Measurements from ENCODE around the gene LRP10.
A peak's percentile ranks its signal among the peaks of the same experiment; 100 is the strongest.

Gene LRP10

GRCh38 chr14:22888662-22889061 lies 17.1 kb downstream of the LRP10 start:
- no peak for DNase-seq

GRCh38 chr14:22890416-22890815 lies 18.9 kb downstream of the LRP10 start:
- no peak for DNase-seq

GRCh38 chr14:22892488-22892887 lies 20.9 kb downstream of the LRP10 start:
- no peak for DNase-seq

- DNase-seq: no peak
Measured at GRCh38 chr14:22893706-22894105, 22.2 kb downstream of the LRP10 start.

- DNase-seq: no peak
Measured at GRCh38 chr14:22895402-22895801, 23.9 kb downstream of the LRP10 start.

GRCh38 chr14:22896356-22896755 lies 24.8 kb downstream of the LRP10 start:
- DNase-seq: no peak

GRCh38 chr14:22896760-22897159 lies 25.2 kb downstream of the LRP10 start:
- no peak for DNase-seq

- no peak for DNase-seq
Measured at GRCh38 chr14:22897357-22897756, 25.8 kb downstream of the LRP10 start.

GRCh38 chr14:22898302-22899090 lies 27.0 kb downstream of the LRP10 start:
- peak in 2 of 3 donors; percentile 13 to 38 for DNase-seq

GRCh38 chr14:22900081-22900799 lies 28.7 kb downstream of the LRP10 start:
- peak; percentile 68 to 79 (median 70) for DNase-seq

GRCh38 chr14:22901799-22902198 lies 30.3 kb downstream of the LRP10 start:
- no peak for DNase-seq

- DNase-seq: no peak
Measured at GRCh38 chr14:22903742-22904087, 32.2 kb downstream of the LRP10 start.

- DNase-seq: no peak
Measured at GRCh38 chr14:22905627-22906026, 34.1 kb downstream of the LRP10 start.

- DNase-seq: no peak
Measured at GRCh38 chr14:22906073-22906472, 34.5 kb downstream of the LRP10 start.

- no peak for DNase-seq
Measured at GRCh38 chr14:22907429-22907828, 35.9 kb downstream of the LRP10 start.

GRCh38 chr14:22908601-22909000 lies 37.1 kb downstream of the LRP10 start:
- DNase-seq: peak; percentile 61 to 84 (median 67)

GRCh38 chr14:22910916-22911315 lies 39.4 kb downstream of the LRP10 start:
- no peak for DNase-seq

GRCh38 chr14:22914836-22915235 lies 43.3 kb downstream of the LRP10 start:
- peak; percentile 40 to 65 (median 53) for DNase-seq

- peak; percentile 68 to 81 (median 81) for DNase-seq
Measured at GRCh38 chr14:22915886-22916521, 44.5 kb downstream of the LRP10 start.

GRCh38 chr14:22918804-22919600 lies 47.5 kb downstream of the LRP10 start, which contains the start of gene RBM23:
RBM23 (minus strand) TSS chr14:22919149.
- peak; percentile 99 to 100 (median 100) for DNase-seq

- DNase-seq: no peak
Measured at GRCh38 chr14:22919601-22919921, 48.0 kb downstream of the LRP10 start.

GRCh38 chr14:22920697-22921096 lies 49.2 kb downstream of the LRP10 start:
- DNase-seq: no peak

- DNase-seq: no peak
Measured at GRCh38 chr14:22922294-22922693, 50.8 kb downstream of the LRP10 start.

All from suppressor macrophage treated with lipopolysaccharide for 1 hour (primary cell).